ENCODE measurements around the gene CNOT6L.
"Not testable (repeated sequence)": the region's sequence is repeated elsewhere in the genome, so short reads cannot be mapped to it uniquely, and the experiment has no call there.

The CNOT6L gene

DNA sequence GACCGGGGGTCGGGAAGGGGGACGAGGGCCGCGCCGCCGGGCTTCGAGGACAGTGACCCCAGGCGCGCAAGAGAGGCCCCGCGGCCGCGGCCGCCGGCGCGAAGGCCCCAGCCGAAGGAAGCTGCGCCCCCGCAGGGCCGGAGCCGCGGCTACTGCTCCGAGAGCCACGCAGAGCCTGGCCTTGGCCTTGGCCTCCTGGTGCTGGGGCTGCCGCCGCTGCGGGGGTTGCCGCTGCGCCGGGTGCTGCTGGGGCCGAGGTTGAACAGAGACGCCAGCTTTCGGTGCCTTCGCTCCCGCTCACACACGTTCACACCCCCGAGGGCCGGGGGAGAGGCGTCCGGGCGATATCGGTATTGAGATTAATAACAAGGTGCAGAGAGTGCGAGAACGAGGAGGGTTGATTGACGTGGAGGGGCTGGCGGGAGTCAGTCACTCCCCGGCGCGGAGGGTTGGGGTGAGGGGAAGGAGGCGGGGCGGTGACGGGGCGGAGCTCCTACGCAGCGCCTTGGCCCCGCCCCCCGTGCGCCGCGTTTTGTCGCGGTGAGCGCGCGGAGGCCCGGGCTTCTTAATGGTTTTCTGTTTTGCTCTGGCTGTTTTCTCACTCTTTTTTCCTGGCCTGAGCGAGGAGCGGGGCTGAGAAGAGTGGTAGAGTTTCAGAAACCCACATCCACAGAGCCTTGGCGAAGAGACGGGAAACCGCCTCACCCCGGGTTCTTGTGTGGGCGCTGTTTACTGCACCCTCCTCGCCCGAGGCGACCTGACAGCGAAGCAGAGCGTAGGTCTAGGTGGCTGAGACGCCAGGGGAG, 878 bp upstream of the CNOT6L start:
- FAIRE-seq, result peak; percentile 84

- no peak for FAIRE-seq
Measured at GRCh38 chr4:77819404-77819842, 255 bp upstream of the CNOT6L start.

GRCh38 chr4:77818073-77818601, 1.0 kb downstream of the CNOT6L start:
- peak; percentile 91 for FAIRE-seq

DNA sequence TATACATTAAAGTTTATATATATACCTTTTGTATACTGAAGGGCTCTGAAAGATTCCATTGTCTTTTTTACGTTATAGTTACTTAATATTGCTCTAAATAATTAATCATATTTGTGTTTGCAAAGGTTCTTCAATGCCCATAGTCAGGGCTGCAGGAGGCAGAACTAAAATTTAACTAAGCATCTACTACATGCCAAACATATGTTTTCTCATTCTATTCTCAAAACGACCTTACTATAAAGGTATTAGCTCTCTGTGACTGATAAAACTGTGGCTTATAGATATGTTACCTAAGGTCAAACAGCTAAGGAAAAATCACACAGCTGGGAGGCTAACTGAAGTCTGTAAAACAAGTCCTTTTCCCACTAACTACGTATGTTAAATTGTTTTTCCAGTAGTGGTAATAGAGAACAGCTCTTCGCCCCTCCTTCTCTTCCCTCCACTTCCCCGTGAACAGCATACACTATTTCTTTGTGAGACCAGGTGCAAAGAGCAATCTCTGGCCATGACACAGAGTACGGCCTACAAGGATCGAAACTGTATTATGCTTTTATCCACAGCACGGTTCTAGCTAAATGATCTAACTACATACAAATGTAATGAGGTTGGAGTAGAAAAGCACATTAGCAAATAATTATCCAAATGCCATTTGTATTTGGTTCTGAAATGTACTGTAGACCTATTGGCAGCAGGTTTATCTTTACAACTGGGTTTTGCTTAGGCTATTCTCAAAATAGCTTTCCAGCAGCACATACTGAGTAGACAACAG, 1.7 kb downstream of the CNOT6L start:
- no peak for FAIRE-seq

DNA sequence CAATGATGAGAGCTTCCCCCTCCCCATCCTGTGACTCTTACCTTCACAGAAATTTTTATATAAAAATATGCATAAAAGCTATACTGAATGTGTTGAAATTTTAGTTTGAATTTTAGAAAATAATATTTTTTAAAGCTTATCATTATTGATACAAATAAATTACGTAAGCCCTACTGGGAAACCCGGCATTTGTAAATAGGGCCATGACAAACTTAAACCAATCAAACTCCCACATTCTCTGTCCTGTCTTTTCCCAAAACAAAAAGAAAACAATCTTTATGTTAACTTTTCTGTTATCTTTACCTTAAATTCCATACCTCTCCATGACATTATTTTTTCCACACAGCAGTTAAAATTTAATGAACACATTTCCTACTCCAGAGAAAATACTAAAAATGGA, 2.6 kb downstream of the CNOT6L start:
- no peak for FAIRE-seq

DNA sequence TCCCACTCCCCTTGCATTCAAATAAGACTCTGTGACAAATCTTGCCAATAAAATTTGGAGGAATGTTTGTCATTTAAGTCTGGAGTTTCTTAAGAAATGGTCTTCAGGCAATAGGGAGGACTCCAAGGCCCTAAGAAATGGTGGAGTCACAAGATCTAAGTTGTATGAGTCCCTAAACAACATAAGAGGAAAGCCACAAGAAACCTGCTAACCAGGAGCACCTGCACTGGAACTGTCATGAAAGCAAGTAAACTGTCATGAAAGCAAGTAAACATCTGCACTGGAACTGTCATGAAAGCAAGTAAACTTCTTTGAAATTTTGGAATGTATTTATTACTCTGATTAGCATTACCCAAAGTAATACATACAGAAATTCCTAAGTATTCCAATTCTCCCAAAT, 3.5 kb downstream of the CNOT6L start:
- FAIRE-seq, result no peak

DNA sequence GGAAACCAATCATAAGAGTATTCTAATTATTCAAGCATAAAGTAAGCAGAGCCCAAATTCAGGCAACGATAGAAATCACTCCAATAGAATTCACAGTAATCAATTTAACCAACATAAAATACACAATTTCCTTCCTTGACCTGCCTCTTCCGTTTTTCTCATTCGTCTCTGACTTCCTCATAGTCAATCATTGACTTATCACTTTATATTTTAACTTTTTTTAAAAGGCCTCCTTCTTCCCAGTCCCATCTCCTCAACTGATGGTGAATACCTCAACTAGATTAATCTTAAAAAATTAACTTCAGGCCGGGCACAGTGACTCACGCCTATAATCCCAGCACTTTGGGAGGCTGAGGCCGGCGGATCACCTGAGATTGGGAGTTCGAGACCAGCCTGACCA, 13.3 kb downstream of the CNOT6L start:
- no peak for FAIRE-seq

GRCh38 chr4:77804471-77804870, 14.7 kb downstream of the CNOT6L start:
- FAIRE-seq, result peak; percentile 68

DNA sequence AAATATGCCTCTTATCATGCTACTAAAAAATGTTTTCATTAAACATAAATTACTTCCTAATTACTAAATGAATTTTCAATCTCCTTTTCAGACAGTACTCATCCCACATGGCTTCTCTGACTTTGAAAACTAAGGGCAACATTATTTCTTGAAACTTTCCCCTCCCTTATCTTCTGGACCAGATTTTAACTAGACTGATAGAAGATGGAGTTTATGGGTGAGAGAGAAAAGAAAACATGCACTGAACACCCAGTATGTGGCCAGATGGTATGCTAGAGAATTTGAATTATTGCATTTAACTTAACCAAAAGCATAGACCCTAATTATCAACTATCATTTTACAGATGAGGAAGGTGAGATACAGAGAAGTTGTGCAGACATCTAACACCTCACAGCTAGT, 16.8 kb downstream of the CNOT6L start:
- FAIRE-seq, result no peak

DNA sequence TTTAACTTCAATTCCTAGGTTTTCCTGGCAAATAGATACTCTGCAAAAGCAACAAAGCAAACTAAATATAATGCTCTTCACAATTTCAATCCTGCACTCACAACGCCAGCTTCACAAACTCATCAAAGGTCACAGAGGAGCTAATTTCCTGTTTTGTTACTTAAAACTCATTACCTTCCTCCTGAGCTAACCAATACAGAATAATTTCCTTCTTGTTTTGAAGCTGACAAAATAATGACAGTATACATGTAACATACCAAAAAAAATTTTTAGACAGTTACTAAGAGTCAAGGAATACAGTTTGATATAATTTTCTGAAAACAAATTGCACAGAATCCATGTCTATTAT, 17.9 kb downstream of the CNOT6L start:
- FAIRE-seq, result no peak

DNA sequence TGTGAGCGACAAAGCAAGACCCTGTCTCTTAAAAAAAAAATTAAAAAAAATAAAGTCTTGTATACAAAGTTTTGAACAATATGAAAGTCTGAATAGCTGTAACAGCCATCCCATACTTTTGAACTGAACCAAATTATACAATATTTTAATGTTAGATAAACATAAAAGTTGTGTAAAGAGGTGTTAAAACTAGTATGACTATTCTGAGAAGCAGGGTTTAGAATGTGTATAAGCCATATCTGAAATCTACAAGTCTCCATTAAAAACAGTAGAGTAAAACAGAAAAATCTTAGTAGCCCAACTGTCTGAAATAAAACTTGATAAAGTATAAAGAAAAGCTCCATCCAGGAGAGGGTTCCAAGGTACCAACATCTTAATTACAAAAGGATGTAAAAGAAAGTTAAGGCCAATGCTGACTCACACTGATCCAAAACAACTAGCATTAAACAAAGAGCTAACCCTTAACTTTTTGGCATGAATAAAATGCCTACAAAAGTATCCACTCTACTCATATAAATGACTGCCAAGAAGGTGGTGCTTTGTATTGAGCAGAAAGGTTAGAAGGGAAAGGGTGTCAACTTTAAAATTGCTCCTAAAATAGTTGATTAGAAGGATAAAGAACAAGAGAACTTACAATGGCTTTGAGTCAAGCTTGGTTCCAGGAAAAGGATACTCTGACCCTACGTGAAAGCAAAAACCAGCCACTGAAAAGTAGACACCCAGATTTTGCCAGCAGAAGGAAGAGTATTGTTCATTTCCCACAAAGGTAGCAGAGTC, 18.5 kb downstream of the CNOT6L start:
- FAIRE-seq, result no peak

GRCh38 chr4:77800077-77800476, 19.1 kb downstream of the CNOT6L start:
- no peak for FAIRE-seq

DNA sequence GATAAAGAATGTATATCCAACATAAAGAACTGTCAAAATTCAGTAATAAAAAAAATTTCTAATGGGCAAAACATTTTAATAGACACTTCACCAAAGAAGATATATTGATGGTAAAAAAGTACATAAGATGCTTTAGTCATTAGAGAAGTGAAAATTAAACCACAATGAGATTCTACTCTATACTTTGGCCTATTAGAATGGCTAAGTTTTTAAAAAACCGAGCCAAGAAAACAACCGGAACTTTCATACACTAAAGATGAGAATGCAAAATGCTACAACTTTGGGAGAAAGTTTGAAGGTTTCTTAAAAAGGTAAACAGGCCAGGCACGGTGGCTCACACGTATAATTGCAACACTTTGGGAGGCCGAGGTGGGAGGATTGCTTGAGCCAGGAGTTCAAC, 20.8 kb downstream of the CNOT6L start:
- no peak for FAIRE-seq

GRCh38 chr4:77797239-77797638, 21.9 kb downstream of the CNOT6L start:
- no peak for FAIRE-seq

DNA sequence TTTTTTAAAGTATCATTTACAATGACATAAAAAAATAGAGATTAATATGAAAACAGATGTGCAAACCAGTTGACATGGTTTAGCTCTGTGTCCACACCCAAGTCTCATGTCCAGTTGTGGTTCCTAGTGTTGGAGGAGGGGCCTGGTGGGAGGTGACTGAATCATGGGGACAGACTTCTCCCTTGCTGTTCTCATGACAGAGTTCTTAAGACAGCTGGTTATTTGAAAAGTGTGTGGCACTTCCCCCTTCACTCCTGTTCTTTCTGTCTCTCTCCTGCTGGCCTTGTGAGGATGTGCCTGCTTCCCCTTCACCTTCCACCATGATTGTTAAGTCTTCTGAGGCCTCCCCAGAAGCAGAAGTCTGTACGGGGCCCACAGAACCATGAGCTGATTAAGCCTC, 23.8 kb downstream of the CNOT6L start:
- FAIRE-seq, result no peak

- no peak for FAIRE-seq
Measured at GRCh38 chr4:77790146-77790545, 29.0 kb downstream of the CNOT6L start.

GRCh38 chr4:77788990-77789389, 30.2 kb downstream of the CNOT6L start:
- FAIRE-seq, result no peak

DNA sequence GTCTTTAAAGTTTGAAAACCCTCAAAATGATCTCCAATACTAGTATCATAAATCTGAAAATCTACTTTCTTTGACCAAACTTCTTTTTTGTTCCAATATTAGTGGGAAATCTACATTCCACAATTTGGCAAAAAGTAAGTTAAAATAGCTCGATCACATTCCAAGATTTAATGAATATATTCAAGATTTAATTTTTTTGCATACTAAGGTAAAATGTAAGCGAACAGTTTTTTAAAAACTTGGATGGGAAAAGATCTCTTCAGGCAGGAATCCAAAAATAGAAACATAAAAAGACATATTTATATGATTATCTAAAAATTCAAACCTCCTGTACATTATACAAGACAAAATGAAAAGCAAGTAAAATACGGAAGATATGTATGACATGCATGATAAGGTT, 31.2 kb downstream of the CNOT6L start:
- no peak for FAIRE-seq

- no peak for FAIRE-seq
Measured at GRCh38 chr4:77785669-77786068, 33.5 kb downstream of the CNOT6L start.

DNA sequence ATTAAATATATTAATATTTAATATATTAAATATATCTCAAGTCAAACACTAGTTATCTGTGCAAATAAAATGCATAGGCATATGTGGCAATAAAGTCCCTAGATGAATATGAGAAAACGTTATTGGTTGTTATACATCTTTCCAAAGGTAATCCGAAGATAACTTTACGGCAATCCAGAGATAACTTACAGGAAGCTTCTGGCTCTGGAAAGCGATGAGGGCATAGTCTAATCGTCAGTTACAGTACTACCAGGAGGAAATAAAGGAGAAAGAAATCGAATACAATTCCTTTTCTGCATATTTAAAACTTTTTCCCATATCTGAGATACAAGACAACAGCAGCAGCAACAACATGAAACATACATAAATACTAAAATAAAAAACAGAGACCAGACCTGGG, 35.3 kb downstream of the CNOT6L start:
- no peak for FAIRE-seq

GRCh38 chr4:77782102-77782835, 36.9 kb downstream of the CNOT6L start:
- FAIRE-seq, result no peak

- not testable (repeated sequence) for FAIRE-seq
Measured at GRCh38 chr4:77780762-77781161, 38.4 kb downstream of the CNOT6L start.

All from G401.6 (cell line).